Endometrium (tissue), 2 donors: ENCODE measurements around the gene TMEM151B.
"Not testable (repeated sequence)": the region's sequence is repeated elsewhere in the genome, so short reads cannot be mapped to it uniquely, and the experiment has no call there.

ENCODE experiments used
- FAIRE-seq: peaks from 2 replicates; lab custom pipeline; 2012; peaks lifted over from hg19 to GRCh38; lab: Jason Lieb, UNC
- donor health status: control.
- donor health status: control.

Gene TMEM151B

GRCh38 chr6:44269921-44270525 lies at the start of gene TMEM151B:
TSS of gene TMEM151B (plus strand) at chr6:44270450. CDS start at chr6:44270743, 293 bp downstream.
- no peak for FAIRE-seq

GRCh38 chr6:44220913-44221290 lies 49.3 kb upstream of the TMEM151B start:
- FAIRE-seq, result no peak

GRCh38 chr6:44221291-44221960 lies 48.8 kb upstream of the TMEM151B start:
- FAIRE-seq, result no peak

- FAIRE-seq, result no peak
These were observed 48.3 kb upstream of the TMEM151B start for GRCh38 chr6:44221961-44222335.

- no peak for FAIRE-seq
These were observed 47.5 kb upstream of the TMEM151B start for GRCh38 chr6:44222486-44223318.

DNA sequence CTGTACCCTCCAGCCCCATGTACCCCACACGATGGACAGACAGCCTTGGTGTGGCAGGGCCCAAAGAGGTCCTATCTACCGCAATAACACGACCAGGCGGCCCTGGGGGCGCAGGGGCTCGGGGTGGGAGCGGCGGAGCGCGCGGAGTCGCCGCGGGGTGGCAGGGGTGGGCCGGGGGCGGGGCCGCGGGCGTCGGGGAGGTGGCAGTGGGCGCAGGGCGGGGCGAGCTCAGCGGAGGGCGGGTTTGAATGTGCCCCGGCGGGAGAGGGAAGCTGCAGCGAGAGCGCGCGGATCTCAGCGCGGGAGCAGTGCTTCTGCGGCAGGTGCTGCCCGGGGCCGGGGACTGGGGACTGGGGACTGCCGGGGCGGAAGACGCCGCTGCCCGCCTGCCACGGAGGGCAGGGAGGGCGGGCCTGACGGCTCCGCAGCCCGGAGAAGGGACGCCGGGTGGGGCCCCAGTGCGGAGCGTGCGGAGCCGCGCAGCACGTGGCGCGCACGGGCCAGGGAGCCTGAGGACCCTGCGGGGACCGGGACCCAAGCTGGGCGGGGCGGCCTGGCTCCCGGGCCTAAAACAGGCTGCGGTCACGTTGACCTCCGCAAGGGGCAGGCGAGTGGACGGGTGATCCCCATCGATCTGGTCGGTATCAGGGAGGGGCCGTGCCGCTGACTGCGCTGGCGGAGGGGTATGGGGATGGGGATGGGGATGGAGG lies 46.8 kb upstream of the TMEM151B start, which contains the start of gene SLC29A1:
SLC29A1 (plus strand) TSS at position 277 of the 710 bp plus-strand sequence. CDS start 3,719 bp downstream, outside the sequence.
- no peak for FAIRE-seq

DNA sequence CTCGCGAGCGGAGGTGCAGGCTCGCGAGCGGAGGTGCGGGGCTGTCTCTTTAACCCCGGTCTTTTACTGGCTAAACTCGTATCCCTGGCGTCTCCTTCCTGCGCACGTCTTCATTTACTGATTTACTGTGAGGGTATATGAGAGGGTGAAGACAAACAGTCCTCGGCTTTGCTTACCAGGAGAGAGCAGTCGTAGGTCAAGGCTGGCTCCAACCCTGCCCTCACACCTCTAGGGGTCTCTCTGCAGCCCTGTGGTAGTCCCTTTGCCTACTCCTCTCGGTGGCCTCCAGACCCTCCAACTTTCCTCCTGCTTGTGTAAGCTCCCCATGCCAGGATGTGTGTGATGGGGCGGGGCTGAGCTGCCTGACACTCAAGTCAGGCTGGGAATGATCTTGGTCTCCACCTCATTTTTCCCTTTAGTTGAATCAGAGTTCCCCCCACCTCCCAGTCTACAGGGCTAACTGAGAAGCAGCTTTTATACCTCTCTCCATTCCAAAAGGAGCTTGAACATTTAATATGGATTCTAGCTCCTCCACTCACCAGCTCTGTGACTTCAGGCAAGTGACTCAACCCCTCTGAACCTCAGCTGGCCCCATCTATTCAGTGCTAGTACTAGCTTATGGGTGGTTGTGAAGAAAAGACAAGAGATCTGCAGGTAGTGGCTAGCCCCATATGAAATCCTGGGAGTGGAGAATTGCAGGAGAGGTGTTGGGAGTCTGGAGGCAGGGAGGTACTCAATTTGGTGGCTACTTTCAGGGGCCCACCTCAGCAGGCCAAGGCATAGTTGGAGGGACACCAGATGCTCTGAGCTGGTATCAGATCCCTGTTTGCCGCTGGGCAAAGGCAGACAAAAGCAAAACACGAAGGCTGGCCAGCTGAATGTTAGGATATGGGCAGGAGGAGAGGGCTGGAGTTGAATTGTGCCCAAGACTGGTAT lies 46.0 kb upstream of the TMEM151B start:
- FAIRE-seq, result no peak

DNA sequence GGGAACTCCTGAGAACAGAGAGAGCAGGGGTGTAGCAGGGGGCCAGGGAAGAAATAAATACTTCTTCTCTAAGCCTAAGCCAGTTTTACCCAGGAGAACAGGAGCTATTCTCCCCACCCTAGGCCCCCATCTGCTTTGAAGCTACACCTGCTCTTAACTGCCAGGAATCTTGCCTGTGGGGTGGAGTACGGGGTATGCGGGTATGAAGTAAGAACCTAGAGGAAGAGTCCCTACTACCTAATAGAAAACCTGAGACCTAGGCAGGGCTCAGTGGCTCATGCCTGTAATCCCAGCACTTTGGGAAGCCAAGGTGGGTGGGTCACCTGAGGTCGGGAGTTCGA lies 45.3 kb upstream of the TMEM151B start:
- no peak for FAIRE-seq

DNA sequence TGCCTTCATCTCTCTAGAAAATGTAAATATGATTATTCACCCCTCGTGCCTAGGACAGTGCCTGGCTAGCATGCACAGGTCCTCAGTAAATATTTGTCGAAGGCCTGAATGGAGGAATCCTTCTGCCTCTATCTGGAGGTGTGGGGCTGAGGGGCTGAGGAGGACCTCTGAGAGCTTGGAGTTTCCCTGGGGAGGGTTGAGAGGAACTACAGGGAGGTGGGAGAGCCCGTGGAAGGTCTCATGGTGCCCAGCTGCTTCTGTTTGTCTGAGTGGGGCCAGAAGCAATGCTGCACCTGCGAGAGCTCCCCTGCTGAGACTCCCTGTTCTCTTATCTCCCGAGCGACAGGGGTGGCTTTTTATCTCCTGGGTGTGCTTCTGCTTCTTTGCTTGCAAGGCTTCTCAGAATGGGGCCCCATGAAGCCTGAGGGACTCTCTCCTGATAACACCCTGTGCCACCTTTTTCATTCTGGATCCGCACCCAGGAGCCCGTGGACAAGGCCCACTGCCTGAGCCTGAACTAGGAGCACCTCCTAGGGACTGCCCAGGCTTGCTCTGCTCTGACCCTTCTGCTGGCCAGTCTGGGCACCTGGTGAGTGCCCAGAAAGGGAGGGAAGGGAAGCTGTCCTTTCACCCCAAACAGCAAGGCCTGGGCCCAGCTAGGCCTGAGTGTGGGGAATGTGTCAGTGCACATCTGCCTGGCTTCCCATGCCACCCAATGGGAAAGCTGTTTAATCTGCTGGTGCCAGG lies 44.5 kb upstream of the TMEM151B start:
- no peak for FAIRE-seq

DNA sequence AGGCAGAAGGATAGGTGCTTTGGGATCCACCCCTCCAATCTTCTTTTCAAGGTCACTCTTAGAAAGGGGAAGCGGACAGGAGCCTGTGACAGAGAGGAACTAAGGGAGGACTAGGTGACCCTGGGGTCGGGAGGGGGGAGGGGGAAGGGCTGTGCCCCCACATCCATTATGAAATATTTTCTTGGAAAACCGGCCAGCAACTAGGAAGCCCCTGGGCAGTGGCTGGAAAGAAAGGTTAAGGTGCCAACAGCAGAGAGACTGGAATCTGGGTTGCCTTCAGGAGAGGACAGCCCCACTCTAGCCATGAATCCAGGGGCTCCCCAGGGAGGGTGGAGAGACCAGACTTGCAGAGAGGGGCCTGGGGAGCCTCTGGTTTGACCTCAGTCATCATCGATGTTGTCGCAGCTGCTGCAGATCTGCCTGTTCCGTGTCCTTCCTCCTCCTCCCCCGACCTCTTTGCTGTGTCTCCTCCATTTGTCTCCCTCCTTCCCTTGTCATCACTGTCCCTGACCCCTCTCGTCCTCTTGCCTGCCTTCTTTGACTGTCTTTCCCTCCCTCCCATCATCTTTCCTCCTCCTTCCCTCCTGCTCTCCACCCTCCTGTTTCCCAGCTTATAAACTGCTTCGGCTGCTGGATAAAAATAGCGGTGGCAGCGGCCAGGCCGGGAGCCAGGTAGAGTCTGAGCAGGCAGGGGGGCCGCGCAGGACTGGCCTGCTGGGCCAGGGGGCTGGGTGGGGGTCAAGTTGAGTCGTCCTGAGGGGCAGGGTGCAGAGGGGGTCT lies 43.7 kb upstream of the TMEM151B start:
- no peak for FAIRE-seq

GRCh38 chr6:44227148-44227793 lies 43.0 kb upstream of the TMEM151B start:
- FAIRE-seq, result no peak

- no peak for FAIRE-seq
These were observed 42.2 kb upstream of the TMEM151B start for GRCh38 chr6:44228031-44228430.

GRCh38 chr6:44228433-44228832 lies 41.8 kb upstream of the TMEM151B start:
- FAIRE-seq, result no peak

DNA sequence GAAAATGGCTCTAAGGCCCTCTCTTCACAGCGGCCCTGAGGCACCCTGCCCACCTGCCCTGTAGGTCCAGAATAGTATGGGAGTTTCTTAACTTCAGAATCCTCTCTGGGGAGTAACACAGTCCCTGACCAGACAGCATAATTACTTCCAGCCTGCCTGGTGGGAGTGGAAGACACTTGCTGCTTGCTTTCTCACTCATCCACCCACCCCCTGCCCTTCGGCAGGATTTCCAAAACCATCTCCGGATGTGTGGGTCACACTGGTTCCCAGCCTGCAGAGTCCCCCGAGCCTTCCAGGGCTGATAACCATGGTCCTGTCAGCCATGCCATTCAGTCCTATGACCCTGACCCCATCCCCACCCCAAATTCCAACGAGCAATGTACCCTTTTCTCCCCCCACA lies 41.4 kb upstream of the TMEM151B start:
- FAIRE-seq, result no peak

- no peak for FAIRE-seq
These were observed 40.7 kb upstream of the TMEM151B start for GRCh38 chr6:44229376-44230033.

GRCh38 chr6:44230034-44230675 lies 40.1 kb upstream of the TMEM151B start:
- FAIRE-seq, result no peak

DNA sequence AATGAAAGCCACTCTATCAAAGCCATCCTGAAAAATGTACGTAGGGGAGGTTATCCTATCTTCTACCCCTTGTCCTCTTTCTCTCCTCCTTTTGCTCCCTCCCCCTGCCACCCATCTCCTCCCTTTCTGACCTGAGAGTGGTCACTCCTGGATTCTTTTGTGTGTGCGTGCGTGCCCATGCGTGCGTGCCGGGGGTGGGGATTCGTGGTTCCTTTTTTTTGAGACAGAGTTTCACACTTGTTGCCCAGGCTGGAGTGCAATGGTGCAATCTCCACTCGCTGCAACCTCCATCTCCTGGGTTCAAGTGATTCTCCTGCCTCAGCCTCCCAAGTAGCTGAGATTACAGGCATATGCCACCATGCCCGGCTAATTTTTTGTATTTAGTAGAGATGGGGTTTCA lies 38.8 kb upstream of the TMEM151B start:
- not testable (repeated sequence) for FAIRE-seq
